Measurements from ENCODE around the gene SEMA3C. TPM values are rescaled to one million over a fixed set of nuclear protein-coding genes. Genes with fewer than 3 reads are reported as not detected.
A peak's percentile ranks its signal among the peaks of the same experiment; 100 is the strongest.

Gene SEMA3C
- total RNA-seq, 2 donors from 2014 or later = 41.9 to 103 TPM

- DNase-seq = no peak
- no peaks in the 10 kb centered on the region for H3K4me1 ChIP-seq
- intact Hi-C loops (cut with DNase I) = no loop called here
Observed at GRCh38 chr7:80729591-80730320, 189.1 kb downstream of the SEMA3C start.

GRCh38 chr7:80726666-80727065, 192.2 kb downstream of the SEMA3C start:
- H3K9ac ChIP-seq (ENCODE audit: low read depth in 2 of 2, low read length in 2 of 2) = no peak overlapping the region
- intact Hi-C loops (cut with DNase I) = no loop called here

More at GRCh38 chr7:80729591-80730320, 189.1 kb downstream of the SEMA3C start:
- H3K27ac ChIP-seq = no peak overlapping the region
- no peaks in the 10 kb centered on the region for H3K27me3 ChIP-seq
- H3K36me3 ChIP-seq = no peaks in the 10 kb centered on the region
- H3K9ac ChIP-seq (ENCODE audit: low read depth in 2 of 2, low read length in 2 of 2) = no peak overlapping the region
- no peak for TF ChIP-seq CTCF (IDR thresholded peaks at IDR 0.05)
- H3K4me3 ChIP-seq = no peak overlapping the region
- H3K9me3 ChIP-seq = no peaks in the 10 kb centered on the region

GRCh38 chr7:80725181-80725611, 193.7 kb downstream of the SEMA3C start:
- intact Hi-C loops (cut with DNase I) = no loop called here
- Histone ChIP-seq H3K9me3 (no peaks in the 10 kb centered on the region), H3K27ac (no peak overlapping the region), H3K27me3 (no peaks in the 10 kb centered on the region), H3K4me1 (no peaks in the 10 kb centered on the region), H3K9ac (ENCODE audit: low read depth in 2 of 2, low read length in 2 of 2) (no peak overlapping the region), H3K36me3 (no peaks in the 10 kb centered on the region), H3K4me3 (no peak overlapping the region)
- no peak for TF ChIP-seq CTCF (IDR thresholded peaks at IDR 0.05)
- no peak for DNase-seq

More at GRCh38 chr7:80726666-80727065, 192.2 kb downstream of the SEMA3C start:
- H3K4me3 ChIP-seq = no peak overlapping the region
- no peaks in the 10 kb centered on the region for H3K27me3 ChIP-seq
- no peaks in the 10 kb centered on the region for H3K36me3 ChIP-seq
- no peak for TF ChIP-seq CTCF (IDR thresholded peaks at IDR 0.05)
- no peaks in the 10 kb centered on the region for H3K9me3 ChIP-seq
- no peak overlapping the region for H3K27ac ChIP-seq
- H3K4me1 ChIP-seq = no peaks in the 10 kb centered on the region
- no peak for DNase-seq

GRCh38 chr7:80724249-80724871, 194.5 kb downstream of the SEMA3C start:
- H3K36me3 ChIP-seq = no peaks in the 10 kb centered on the region
- intact Hi-C loops (cut with DNase I) = no loop called here
- H3K9ac ChIP-seq (ENCODE audit: low read depth in 2 of 2, low read length in 2 of 2) = no peak overlapping the region
- no peak overlapping the region for H3K27ac ChIP-seq
- no peak for DNase-seq
- H3K9me3 ChIP-seq = no peaks in the 10 kb centered on the region
- H3K27me3 ChIP-seq = no peaks in the 10 kb centered on the region
- no peaks in the 10 kb centered on the region for H3K4me1 ChIP-seq
- H3K4me3 ChIP-seq = no peak overlapping the region
- TF ChIP-seq CTCF (IDR thresholded peaks at IDR 0.05) = no peak

- H3K36me3 ChIP-seq = no peaks in the 10 kb centered on the region
- H3K27me3 ChIP-seq = no peaks in the 10 kb centered on the region
- no peaks in the 10 kb centered on the region for H3K9me3 ChIP-seq
- peak overlapping the region; percentile 24 for H3K27ac ChIP-seq
- intact Hi-C loops (cut with DNase I) = no loop called here
- H3K9ac ChIP-seq (ENCODE audit: low read depth in 2 of 2, low read length in 2 of 2) = no peak overlapping the region
- no peak overlapping the region for H3K4me3 ChIP-seq
- TF ChIP-seq CTCF (IDR thresholded peaks at IDR 0.05) = no peak
- H3K4me1 ChIP-seq = no peaks in the 10 kb centered on the region
- DNase-seq = no peak
Observed at GRCh38 chr7:80722616-80723195, 196.1 kb downstream of the SEMA3C start.
